GM12873 (cell line): ENCODE results near the gene YTHDF1.

Experiments used
- TF ChIP-seq, protein P1 (sequence below): IDR thresholded peaks from 2 replicates; pipeline ENCODE4 v1.5.1; 2012; ENCODE audit warnings: low read depth, mild to moderate bottlenecking, moderate library complexity, low read length, control low read depth; ENCODE audit not compliant: insufficient read depth; ENCODE audit errors: missing control alignments

The YTHDF1 gene

DNA sequence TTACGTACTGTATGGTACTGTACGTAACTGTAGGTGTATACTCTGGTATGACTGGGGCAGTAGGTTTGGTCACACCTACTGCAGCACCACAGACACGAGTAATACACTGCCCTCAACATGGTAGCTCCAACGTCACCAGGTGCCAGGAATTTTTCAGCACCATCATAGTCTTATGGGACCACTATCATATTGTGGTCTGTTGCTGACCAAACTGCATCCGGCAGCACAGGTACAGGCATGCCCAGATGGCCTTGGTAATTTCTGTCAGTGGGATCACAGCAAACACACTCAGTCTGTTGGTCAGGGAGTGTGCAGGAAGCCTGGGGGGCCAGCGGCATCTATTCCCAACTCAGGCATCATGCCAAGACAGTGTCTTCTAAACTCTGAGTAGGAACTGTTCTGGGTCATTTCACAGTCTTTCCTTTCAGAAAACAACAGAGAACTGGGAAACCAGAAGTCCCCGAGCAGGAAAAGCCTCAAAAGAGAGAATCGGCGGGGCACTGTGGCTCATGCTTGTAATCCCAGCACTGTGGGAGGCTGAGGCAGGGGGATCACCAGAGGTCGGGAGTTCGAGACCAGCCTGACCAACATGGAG, 5.8 kb downstream of the YTHDF1 start:
- TF ChIP-seq, protein P1, sequence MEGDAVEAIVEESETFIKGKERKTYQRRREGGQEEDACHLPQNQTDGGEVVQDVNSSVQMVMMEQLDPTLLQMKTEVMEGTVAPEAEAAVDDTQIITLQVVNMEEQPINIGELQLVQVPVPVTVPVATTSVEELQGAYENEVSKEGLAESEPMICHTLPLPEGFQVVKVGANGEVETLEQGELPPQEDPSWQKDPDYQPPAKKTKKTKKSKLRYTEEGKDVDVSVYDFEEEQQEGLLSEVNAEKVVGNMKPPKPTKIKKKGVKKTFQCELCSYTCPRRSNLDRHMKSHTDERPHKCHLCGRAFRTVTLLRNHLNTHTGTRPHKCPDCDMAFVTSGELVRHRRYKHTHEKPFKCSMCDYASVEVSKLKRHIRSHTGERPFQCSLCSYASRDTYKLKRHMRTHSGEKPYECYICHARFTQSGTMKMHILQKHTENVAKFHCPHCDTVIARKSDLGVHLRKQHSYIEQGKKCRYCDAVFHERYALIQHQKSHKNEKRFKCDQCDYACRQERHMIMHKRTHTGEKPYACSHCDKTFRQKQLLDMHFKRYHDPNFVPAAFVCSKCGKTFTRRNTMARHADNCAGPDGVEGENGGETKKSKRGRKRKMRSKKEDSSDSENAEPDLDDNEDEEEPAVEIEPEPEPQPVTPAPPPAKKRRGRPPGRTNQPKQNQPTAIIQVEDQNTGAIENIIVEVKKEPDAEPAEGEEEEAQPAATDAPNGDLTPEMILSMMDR, result no peak

DNA sequence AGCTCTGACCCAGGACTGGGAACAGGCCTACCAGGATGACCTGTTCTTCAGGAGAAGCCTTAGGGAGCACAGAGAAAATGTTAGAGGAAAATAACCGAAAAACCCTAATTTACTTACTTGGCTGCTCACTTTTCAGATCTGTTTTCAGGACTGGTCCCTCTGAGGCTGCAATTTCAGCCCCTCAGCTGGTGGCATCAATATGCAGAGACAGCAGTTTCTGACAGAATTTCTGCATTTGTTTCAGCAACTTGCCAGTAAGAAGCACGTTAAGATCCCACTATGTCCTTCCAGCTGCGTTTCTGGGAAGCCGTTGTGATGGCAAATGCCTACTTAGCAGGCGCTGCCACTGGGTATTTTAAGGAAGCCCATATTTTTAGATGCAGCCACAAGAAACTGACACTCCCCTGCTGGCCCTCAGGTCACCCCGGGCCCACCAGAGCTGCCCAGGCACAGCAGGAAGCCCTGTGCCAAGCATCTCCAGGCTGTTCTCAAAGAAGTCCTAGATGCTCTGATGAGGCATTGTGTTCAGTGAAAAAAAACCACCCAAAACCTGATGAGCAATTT, 7.5 kb downstream of the YTHDF1 start:
- TF ChIP-seq, protein P1, result no peak

DNA sequence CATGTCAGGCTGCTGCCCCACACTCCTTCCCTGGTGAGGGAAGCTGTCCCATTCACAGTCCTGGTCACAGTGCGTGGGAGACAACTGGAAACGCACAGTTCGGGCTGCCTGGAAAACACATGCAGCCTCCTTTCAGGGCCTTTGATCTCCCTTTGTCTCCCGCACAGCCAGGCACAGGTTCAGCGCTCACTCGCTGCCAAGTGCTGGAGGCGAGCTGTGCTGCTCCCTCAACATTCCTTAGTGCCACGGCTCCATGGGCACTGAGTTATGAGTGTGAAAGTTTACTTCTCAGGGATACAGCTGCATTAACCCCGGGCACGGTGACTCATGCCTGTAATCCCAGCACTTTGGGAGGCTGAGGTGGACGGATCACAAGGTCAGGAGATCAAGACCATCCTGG, 9.1 kb downstream of the YTHDF1 start:
- TF ChIP-seq, protein P1, result no peak

DNA sequence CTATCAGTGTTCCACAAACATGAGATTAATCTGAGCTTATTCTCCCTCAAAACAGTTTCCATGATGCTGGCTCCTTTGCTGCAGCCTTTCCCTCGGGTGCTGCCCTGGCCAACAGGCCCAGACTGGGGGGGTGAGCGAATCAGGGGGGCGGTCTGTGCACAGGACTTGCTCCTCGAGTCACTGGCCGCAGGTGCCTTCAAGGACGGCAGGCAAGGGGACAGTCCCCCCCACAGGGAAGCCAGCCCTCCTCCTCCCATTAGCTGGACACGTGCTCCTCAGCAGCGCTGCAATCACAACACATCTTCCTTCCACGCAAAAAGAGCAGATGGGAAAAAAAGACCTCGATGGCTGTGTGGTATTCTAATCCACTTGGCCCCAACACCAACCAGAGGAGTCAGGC, 10.0 kb downstream of the YTHDF1 start:
- TF ChIP-seq, protein P1, result no peak

DNA sequence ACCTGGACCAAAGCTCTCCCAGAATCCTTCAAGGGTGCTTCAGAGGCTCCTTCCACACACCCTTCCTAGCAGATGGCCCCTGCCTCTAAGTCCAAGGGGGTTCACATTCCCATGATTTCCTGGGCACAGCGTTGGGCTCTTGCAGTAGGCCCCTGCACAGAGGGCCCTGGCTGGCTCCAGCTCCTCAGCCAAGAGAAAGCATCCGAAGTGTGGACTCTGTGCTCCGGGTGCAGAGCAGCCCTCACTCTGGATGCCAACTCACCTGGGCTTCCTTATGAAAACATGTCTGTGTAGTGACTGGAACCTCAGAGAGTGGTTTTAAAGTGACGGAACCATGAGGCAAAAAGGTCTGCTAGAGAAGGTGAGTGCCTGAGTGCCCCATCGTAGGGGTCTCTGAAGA, 11.6 kb downstream of the YTHDF1 start:
- TF ChIP-seq, protein P1, result no peak

DNA sequence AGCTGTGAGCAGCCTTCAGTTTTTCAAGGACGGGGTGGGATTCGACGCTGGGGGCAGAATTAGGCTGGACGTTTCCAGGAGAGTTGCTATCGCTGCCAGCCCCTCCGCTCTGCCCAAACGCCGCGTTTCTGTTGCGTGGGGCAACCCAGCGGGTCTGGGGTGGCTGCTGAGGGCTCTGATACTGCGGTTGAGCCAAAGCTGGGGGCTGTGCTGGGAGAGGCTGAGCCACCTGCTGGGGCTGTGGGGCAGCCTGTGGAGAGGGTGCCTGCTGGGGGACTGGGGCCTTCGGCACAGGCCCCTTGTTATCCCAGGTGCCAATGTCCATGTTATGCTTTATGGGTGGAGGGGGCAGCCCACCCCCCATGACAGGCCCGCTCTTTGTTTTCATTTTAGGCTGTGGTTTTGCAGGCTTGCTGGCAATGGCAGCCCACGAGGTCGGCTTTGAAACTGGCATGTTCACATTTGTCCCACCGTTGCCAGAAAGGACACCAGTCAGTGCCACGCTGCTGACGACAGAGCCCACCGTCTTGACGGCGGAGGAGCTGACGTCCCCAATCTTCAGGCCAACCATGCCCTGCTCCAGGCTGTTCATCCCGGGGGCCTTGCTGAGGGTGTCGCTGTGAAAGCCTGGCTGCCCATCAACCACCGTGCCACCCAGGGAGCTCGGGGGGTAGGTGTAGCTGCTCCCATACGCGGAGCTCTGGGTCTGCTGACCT, 13.0 kb downstream of the YTHDF1 start:
- TF ChIP-seq, protein P1, result no peak

DNA sequence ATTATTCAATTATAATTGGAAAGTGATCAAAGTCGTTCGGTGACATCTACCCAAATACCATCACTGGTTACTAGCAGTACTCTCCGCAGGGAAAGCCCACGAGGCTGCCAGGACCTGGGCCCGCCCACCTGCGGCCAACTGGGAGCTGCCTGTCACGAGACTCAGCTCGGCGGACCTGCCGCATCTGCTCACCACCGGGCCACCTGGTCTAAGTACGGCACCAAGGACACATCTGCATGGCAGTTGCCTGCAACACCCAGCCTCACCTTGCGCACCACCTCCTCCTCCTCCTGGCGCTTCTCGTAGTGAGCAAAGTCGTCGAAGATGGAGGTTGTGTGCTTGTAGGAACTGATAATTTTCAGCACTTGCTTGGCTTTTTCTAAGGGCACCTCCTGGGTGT, 13.9 kb downstream of the YTHDF1 start:
- TF ChIP-seq, protein P1, result no peak
